ENCODE results near the gene TCEAL3. TPM values are rescaled to one million over a fixed set of nuclear protein-coding genes. Genes with fewer than 3 reads are reported as not detected.

The TCEAL3 gene
- total and polyA plus RNA-seq, 3 donors (not counting 1 experiment from before 2014, with no cell fraction given): 9.3 to 41.2 (median 22.2) TPM

Other genes with a start within 250 kb of the TCEAL3 start
- gene BEX3, start 231.4 kb upstream of the TCEAL3 start, total RNA-seq: 100 to 1,000 TPM in 1 of 2 donors, 10 to 100 TPM in 1; 93.4 to 146 TPM
- 124 TPM for gene BEX3, start 231.4 kb upstream of the TCEAL3 start, polyA plus RNA-seq
- under 1 TPM; 0.14 to 0.50 TPM for gene RAB40A, start 88.5 kb upstream of the TCEAL3 start, total RNA-seq
- 0.06 TPM for gene RAB40A, start 88.5 kb upstream of the TCEAL3 start, polyA plus RNA-seq
- gene TCEAL4, start 22.4 kb upstream of the TCEAL3 start, total RNA-seq: 10 to 100 TPM; 33.3 to 98.1 TPM
- 35.8 TPM for gene TCEAL4, start 22.4 kb upstream of the TCEAL3 start, polyA plus RNA-seq
- 10 to 100 TPM; 13.5 to 32.8 TPM for gene TCEAL1, start 21.0 kb downstream of the TCEAL3 start, total RNA-seq
- 15.6 TPM for gene TCEAL1, start 21.0 kb downstream of the TCEAL3 start, polyA plus RNA-seq
- 100 to 1,000 TPM; 465 to 771 TPM for gene MORF4L2, start 78.7 kb downstream of the TCEAL3 start, total RNA-seq
- 670 TPM for gene MORF4L2, start 78.7 kb downstream of the TCEAL3 start, polyA plus RNA-seq
- not detected for gene TMEM31, start 102.9 kb downstream of the TCEAL3 start, total RNA-seq
- not detected for gene TMEM31, start 102.9 kb downstream of the TCEAL3 start, polyA plus RNA-seq
- gene PLP1, start 168.9 kb downstream of the TCEAL3 start, total RNA-seq: not detected
- gene PLP1, start 168.9 kb downstream of the TCEAL3 start, polyA plus RNA-seq: 0.10 TPM
- 1 to 10 TPM in 1 of 2 donors, under 1 TPM in 1; 0.80 to 4.5 TPM for gene RAB9B, start 224.3 kb downstream of the TCEAL3 start, total RNA-seq
- 0.67 TPM for gene RAB9B, start 224.3 kb downstream of the TCEAL3 start, polyA plus RNA-seq